SK-N-SH (cell line): ENCODE data around the gene PSMD4. TPM values are rescaled to one million over a fixed set of nuclear protein-coding genes. Genes with fewer than 3 reads are reported as not detected.

Source experiments
- CTCF ChIA-PET: fragments of 300-600, 350-600 bp; formaldehyde crosslinking; extraction: SDS; loops from one replicate; lab custom pipeline; 2021; lab: Yijun Ruan, JAX
- POLR2A ChIA-PET: fragments of 350-600 bp; sonication (Branson Sonifier 250); formaldehyde crosslinking; extraction: SDS; loops from one replicate; lab custom pipeline; 2020; ENCODE audit warnings: antibody characterized with exemption, inconsistent platforms; lab: Yijun Ruan, JAX
- DNase-seq: peaks from one replicate; pipeline ENCODE4 v3.0.0; 2012
- H2AFZ ChIP-seq: fragments of 200-600 bp; sonication (generic); 2 replicates; pipeline ENCODE4 v1.8.1; 2016; ENCODE audit warnings: antibody characterized with exemption, mild to moderate bottlenecking, low read depth
- H3F3A ChIP-seq: fragments of 200-600 bp; sonication (generic); replicated peaks from 2 replicates; pipeline ENCODE3; 2016; ENCODE audit warnings: antibody characterized with exemption, mild to moderate bottlenecking; ENCODE audit not compliant: insufficient read depth
- H3K27ac ChIP-seq, 2 experiments: fragments of 200-500 bp in 1 of 2; fragments of 200-600 bp in 1 of 2; sonication (Bioruptor generic) in 1 of 2; sonication (generic), shearing (Covaris generic) in 1 of 2; 2 replicates each; pipeline versions ENCODE4 v1.5.1 to v1.6.1; 2014 to 2016; ENCODE audit warnings: low read depth in 2 of 2, inconsistent platforms in 1 of 2, low read length in 1 of 2, mild to moderate bottlenecking in 1 of 2, mixed read lengths in 1 of 2
- H3K27me3 ChIP-seq: fragments of 200-600 bp; sonication (generic), shearing (Covaris generic); 2 replicates; pipeline ENCODE4 v1.6.1; 2016; ENCODE audit warnings: mixed run types; ENCODE audit not compliant: insufficient read depth
- H3K36me3 ChIP-seq, 2 experiments: fragments of 200-500 bp in 1 of 2; fragments of 200-600 bp in 1 of 2; sonication (Bioruptor generic) in 1 of 2; sonication (generic) in 1 of 2; replicated peaks in 1 of 2; 2 replicates each; pipeline versions ENCODE3 to v1.5.1; 2014 to 2016; ENCODE audit warnings: low read length in 1 of 2, mild to moderate bottlenecking in 1 of 2; ENCODE audit not compliant: insufficient read depth in 2 of 2, control insufficient read depth in 1 of 2
- H3K4me1 ChIP-seq, 2 experiments: fragments of 200-500 bp in 1 of 2; fragments of 200-600 bp in 1 of 2; sonication (Bioruptor generic) in 1 of 2; sonication (generic), shearing (Covaris generic) in 1 of 2; 2 replicates each; pipeline versions ENCODE4 v1.5.1 to v1.6.1; 2014 to 2016; ENCODE audit warnings: low read depth in 1 of 2, low read length in 1 of 2, mixed run types in 1 of 2; ENCODE audit not compliant: insufficient read depth in 2 of 2, control insufficient read depth in 1 of 2
- H3K4me2 ChIP-seq: fragments of 200-600 bp; sonication (generic), shearing (Covaris generic); 2 replicates; pipeline ENCODE4 v1.6.1; 2017; ENCODE audit warnings: mixed run types
- H3K4me3 ChIP-seq, 2 experiments: fragments of 200-500 bp in 1 of 2; fragments of 200-600 bp in 1 of 2; sonication (Bioruptor generic) in 1 of 2; sonication (generic), shearing (Covaris generic) in 1 of 2; 2 replicates each; pipeline versions ENCODE4 v1.5.1 to v1.8.1; 2014 to 2016; ENCODE audit warnings: low read depth in 2 of 2, inconsistent platforms in 1 of 2, low read length in 1 of 2, mild to moderate bottlenecking in 1 of 2, mixed read lengths in 1 of 2, moderate library complexity in 1 of 2
- H3K79me2 ChIP-seq: fragments of 200-600 bp; sonication (generic); 2 replicates; pipeline ENCODE4 v1.8.1; 2017; ENCODE audit warnings: mild to moderate bottlenecking; ENCODE audit not compliant: insufficient read depth
- H3K9ac ChIP-seq: fragments of 200-600 bp; sonication (generic); 2 replicates; pipeline ENCODE4 v1.6.1; 2017; ENCODE audit warnings: mixed run types
- H3K9me2 ChIP-seq: fragments of 200-600 bp; sonication (generic); 2 replicates; pipeline ENCODE4 v1.6.1; 2017; ENCODE audit warnings: mixed run types
- H3K9me3 ChIP-seq: fragments of 200-600 bp; sonication (generic); 2 replicates; pipeline ENCODE4 v1.6.1; 2017; ENCODE audit warnings: mixed run types, mild to moderate bottlenecking, moderate library complexity
- H4K20me1 ChIP-seq: fragments of 200-600 bp; sonication (generic); 2 replicates; pipeline ENCODE4 v1.6.1; 2017; ENCODE audit warnings: mild to moderate bottlenecking, mixed run types; ENCODE audit not compliant: insufficient read depth
- CHD2 ChIP-seq: fragments of 150-350 bp; IDR thresholded peaks from 2 replicates; pipeline ENCODE4 v1.6.1; 2018; ENCODE audit warnings: low read length; ENCODE audit not compliant: partially characterized antibody
- ELF1 ChIP-seq: IDR thresholded peaks from 2 replicates; pipeline ENCODE4 v1.4.0; 2012
- EZH2phosphoT487 ChIP-seq: fragments of 200-600 bp; sonication (generic); IDR thresholded peaks from 2 replicates; pipeline ENCODE4 v1.6.1; 2017; ENCODE audit warnings: low read depth, mixed run types, mild to moderate bottlenecking, antibody characterized with exemption, moderate library complexity, borderline replicate concordance
- FOSL2 ChIP-seq: IDR thresholded peaks from 2 replicates; pipeline ENCODE4 v1.4.0; 2012; ENCODE audit warnings: low read depth, mild to moderate bottlenecking, moderate library complexity, borderline replicate concordance
- FOXJ3 ChIP-seq: sonication (generic); formaldehyde crosslinking; IDR thresholded peaks from 2 replicates; pipeline ENCODE4 v1.5.1; 2020; ENCODE audit warnings: mild to moderate bottlenecking, missing genetic modification reagents
- FOXM1 ChIP-seq: IDR thresholded peaks from 2 replicates; pipeline ENCODE4 v1.4.0; 2012; ENCODE audit warnings: low read depth, mild to moderate bottlenecking
- GABPA ChIP-seq: IDR thresholded peaks from 2 replicates; pipeline ENCODE4 v1.4.0; 2012; ENCODE audit warnings: low read depth, mild to moderate bottlenecking
- GATA2 ChIP-seq: sonication (generic); formaldehyde crosslinking; IDR thresholded peaks from 2 replicates; pipeline ENCODE4 v1.5.0; 2020; ENCODE audit warnings: mild to moderate bottlenecking, missing genetic modification reagents
- JUND ChIP-seq: IDR thresholded peaks from 2 replicates; pipeline ENCODE4 v1.4.0; 2012
- NRF1 ChIP-seq: IDR thresholded peaks from 2 replicates; pipeline ENCODE4 v1.6.1; 2012; ENCODE audit warnings: low read depth, mild to moderate bottlenecking, low read length
- POLR2AphosphoS5 ChIP-seq: IDR thresholded peaks from 2 replicates; pipeline ENCODE4 v1.6.1; 2012; ENCODE audit warnings: low read depth, low read length
- RCOR1 ChIP-seq: fragments of 150-350 bp; IDR thresholded peaks from 2 replicates; pipeline ENCODE4 v1.6.1; 2017; ENCODE audit warnings: antibody characterized with exemption, low read length
- SIN3A ChIP-seq: IDR thresholded peaks from 2 replicates; pipeline ENCODE4 v1.6.1; 2012; ENCODE audit warnings: low read depth, mild to moderate bottlenecking, low read length, moderate library complexity, borderline replicate concordance
- SMC3 ChIP-seq: IDR thresholded peaks from 2 replicates; pipeline ENCODE4 v1.6.1; 2012; ENCODE audit warnings: low read depth, low read length, improper control_type of control experiment
- TAF1 ChIP-seq: IDR thresholded peaks from 2 replicates; pipeline ENCODE4 v1.6.1; 2012; ENCODE audit warnings: low read depth, mild to moderate bottlenecking, low read length, moderate library complexity, borderline replicate concordance
- YY1 ChIP-seq: IDR thresholded peaks from 2 replicates; pipeline ENCODE4 v1.4.0; 2012; ENCODE audit warnings: low read depth, mild to moderate bottlenecking
- WGBS: methylation state at CpG from one replicate; pipeline ENCODE4 v1.1.6; 2017; ENCODE audit warnings: low lambda C conversion rate; 5-methylcytosine and 5-hydroxymethylcytosine counted together
- polyA plus RNA-seq, 3 experiments: library from polyadenylated mRNA; depleted of rRNA; stranded (reverse); fragments of >200 nt; gene quantifications; 2 replicates each; pipeline ENCODE4 v1.2.3, GENCODE V29; 2012
- TF ChIP-seq, protein P1 (sequence below): IDR thresholded peaks from 2 replicates; pipeline ENCODE4 v1.6.1; 2012; ENCODE audit warnings: mild to moderate bottlenecking, low read depth, low read length, moderate library complexity
- TF ChIP-seq, protein P2 (sequence below): IDR thresholded peaks from 2 replicates; pipeline ENCODE4; 2012
- TF ChIP-seq, protein P3 (sequence below): IDR thresholded peaks from 2 replicates; pipeline ENCODE4 v1.4.0; 2012; ENCODE audit warnings: low read depth, borderline replicate concordance

The PSMD4 gene
- polyA plus RNA-seq, 1 of the 3 experiments (the other 2 are of a cell fraction), result 419 TPM

DNA sequence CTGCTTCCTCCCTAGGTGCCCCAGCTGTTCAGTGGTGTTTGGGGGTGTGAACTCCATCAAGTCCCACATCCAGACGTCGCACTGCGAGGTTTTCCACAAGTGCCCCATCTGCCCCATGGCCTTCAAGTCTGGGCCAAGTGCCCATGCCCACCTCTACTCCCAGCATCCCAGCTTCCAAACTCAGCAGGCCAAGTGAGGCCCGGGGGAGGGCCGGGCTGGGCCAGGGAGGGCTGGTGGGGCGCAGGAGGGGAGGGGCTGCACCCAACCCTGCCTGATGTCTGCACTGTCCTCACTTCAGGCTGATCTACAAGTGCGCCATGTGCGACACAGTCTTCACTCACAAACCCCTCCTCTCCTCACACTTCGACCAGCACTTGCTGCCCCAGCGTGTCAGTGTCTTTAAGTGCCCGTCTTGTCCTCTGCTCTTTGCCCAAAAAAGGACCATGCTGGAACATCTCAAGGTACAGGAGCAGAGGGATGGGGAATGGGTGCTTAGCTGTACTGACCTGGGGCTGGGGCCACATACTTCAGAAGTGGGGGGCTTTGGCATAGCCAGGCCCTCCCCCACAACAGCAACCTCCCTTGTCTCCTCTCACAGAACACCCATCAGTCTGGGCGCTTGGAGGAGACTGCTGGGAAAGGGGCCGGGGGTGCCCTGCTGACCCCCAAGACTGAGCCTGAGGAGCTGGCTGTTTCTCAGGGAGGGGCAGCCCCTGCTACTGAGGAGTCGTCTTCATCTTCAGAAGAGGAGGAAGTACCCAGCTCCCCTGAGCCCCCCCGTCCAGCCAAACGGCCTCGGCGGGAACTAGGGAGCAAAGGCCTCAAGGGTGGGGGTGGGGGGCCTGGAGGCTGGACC lies 34.8 kb downstream of the PSMD4 start:
- POLR2A ChIA-PET, result no interaction called here
- no peaks in the 10 kb centered on the region for H3K9me3 ChIP-seq
- peaks cover 0 to 2% of the 10 kb centered on the region in 2 experiments; a peak in 1 of 4 replicates for H3K4me1 ChIP-seq
- TF ChIP-seq, protein P1, sequence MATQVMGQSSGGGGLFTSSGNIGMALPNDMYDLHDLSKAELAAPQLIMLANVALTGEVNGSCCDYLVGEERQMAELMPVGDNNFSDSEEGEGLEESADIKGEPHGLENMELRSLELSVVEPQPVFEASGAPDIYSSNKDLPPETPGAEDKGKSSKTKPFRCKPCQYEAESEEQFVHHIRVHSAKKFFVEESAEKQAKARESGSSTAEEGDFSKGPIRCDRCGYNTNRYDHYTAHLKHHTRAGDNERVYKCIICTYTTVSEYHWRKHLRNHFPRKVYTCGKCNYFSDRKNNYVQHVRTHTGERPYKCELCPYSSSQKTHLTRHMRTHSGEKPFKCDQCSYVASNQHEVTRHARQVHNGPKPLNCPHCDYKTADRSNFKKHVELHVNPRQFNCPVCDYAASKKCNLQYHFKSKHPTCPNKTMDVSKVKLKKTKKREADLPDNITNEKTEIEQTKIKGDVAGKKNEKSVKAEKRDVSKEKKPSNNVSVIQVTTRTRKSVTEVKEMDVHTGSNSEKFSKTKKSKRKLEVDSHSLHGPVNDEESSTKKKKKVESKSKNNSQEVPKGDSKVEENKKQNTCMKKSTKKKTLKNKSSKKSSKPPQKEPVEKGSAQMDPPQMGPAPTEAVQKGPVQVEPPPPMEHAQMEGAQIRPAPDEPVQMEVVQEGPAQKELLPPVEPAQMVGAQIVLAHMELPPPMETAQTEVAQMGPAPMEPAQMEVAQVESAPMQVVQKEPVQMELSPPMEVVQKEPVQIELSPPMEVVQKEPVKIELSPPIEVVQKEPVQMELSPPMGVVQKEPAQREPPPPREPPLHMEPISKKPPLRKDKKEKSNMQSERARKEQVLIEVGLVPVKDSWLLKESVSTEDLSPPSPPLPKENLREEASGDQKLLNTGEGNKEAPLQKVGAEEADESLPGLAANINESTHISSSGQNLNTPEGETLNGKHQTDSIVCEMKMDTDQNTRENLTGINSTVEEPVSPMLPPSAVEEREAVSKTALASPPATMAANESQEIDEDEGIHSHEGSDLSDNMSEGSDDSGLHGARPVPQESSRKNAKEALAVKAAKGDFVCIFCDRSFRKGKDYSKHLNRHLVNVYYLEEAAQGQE, result no peak
- TF ChIP-seq SIN3A (no peak), POLR2AphosphoS5 (no peak), NRF1 (no peak), FOSL2 (no peak), FOXM1 (no peak), EZH2phosphoT487 (no peak), TAF1 (no peak), RCOR1 (no peak), JUND (no peak), GATA2 (no peak), YY1 (no peak), GABPA (no peak), FOXJ3 (CRISPR knock-in tag) (no peak), CHD2 (no peak), ELF1 (no peak), SMC3 (no peak)
- TF ChIP-seq, protein P2, sequence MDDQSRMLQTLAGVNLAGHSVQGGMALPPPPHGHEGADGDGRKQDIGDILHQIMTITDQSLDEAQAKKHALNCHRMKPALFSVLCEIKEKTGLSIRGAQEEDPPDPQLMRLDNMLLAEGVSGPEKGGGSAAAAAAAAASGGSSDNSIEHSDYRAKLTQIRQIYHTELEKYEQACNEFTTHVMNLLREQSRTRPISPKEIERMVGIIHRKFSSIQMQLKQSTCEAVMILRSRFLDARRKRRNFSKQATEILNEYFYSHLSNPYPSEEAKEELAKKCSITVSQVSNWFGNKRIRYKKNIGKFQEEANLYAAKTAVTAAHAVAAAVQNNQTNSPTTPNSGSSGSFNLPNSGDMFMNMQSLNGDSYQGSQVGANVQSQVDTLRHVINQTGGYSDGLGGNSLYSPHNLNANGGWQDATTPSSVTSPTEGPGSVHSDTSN, result no peak
- TF ChIP-seq, protein P3, sequence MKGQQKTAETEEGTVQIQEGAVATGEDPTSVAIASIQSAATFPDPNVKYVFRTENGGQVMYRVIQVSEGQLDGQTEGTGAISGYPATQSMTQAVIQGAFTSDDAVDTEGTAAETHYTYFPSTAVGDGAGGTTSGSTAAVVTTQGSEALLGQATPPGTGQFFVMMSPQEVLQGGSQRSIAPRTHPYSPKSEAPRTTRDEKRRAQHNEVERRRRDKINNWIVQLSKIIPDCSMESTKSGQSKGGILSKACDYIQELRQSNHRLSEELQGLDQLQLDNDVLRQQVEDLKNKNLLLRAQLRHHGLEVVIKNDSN, result no peak
- no peak for DNase-seq
- no peak overlapping the region for H3K4me3 ChIP-seq
- H2AFZ ChIP-seq, result no peak overlapping the region
- no peaks in the 10 kb centered on the region for H3K9me2 ChIP-seq
- H4K20me1 ChIP-seq, result 0 out of 2 replicates have a peak, but pooled peaks cover 4% of the 10 kb centered on the region
- no peak overlapping the region for H3K27ac ChIP-seq
- H3F3A ChIP-seq, result no peaks in the 10 kb centered on the region
- peaks cover 34% of the 10 kb centered on the region for H3K79me2 ChIP-seq
- WGBS, result 97% methylated on average over 16 of the region's 18 CpGs
- H3K4me2 ChIP-seq, result no peak overlapping the region
- peaks cover 24 to 79% of the 10 kb centered on the region in 2 experiments for H3K36me3 ChIP-seq
- CTCF ChIA-PET, result interaction anchor here (0.8 to 2.1 kb wide), 2 partner anchors 51 to 155 kb away, joined by 3 to 9 read pairs; no protein-coding TSS in a partner anchor
- H3K27me3 ChIP-seq, result no peaks in the 10 kb centered on the region
- H3K9ac ChIP-seq, result no peak overlapping the region
